Transverse colon (tissue), 4 donors: ENCODE results near the gene CMC2. TPM values are rescaled to one million over a fixed set of nuclear protein-coding genes. Genes with fewer than 3 reads are reported as not detected.

Experiments used
- DNase-seq: peaks from one replicate; pipeline ENCODE4 v3.0.0-alpha.2; 2019
- H3K27ac ChIP-seq, 4 donors: fragments of 200-600 bp; sonication (generic); 2 replicates each; pipeline ENCODE4 v1.5.1; 2016 to 2018; ENCODE audit warnings: inconsistent platforms in 4 of 4
- H3K27me3 ChIP-seq: fragments of 200-600 bp; sonication (generic); 2 replicates; pipeline ENCODE4 v1.5.1; 2017; ENCODE audit warnings: inconsistent platforms
- H3K36me3 ChIP-seq, 4 donors: fragments of 200-600 bp; sonication (generic); 2 replicates each; pipeline ENCODE4 v1.5.1; 2017 to 2019; ENCODE audit warnings: inconsistent platforms in 4 of 4
- H3K4me1 ChIP-seq, 4 donors: fragments of 200-600 bp; sonication (generic); 2 replicates each; pipeline ENCODE4 v1.5.1; 2017 to 2020; ENCODE audit warnings: inconsistent platforms in 4 of 4
- H3K4me3 ChIP-seq, 4 donors: fragments of 200-600 bp; sonication (generic); 1 replicate in 1 of 4; 2 replicates in 3 of 4; pipeline versions ENCODE4 v1.5.1 to v1.6.1; 2017 to 2019; ENCODE audit warnings: inconsistent platforms in 4 of 4
- H3K9me3 ChIP-seq, 2 donors: fragments of 200-600 bp; sonication (generic); 2 replicates each; pipeline ENCODE4 v1.5.1; 2017 to 2019; ENCODE audit warnings: inconsistent platforms in 2 of 2
- CTCF ChIP-seq, 5 experiments: fragments of 200-600 bp in 3 of 5; fragments of 450-650 bp in 2 of 5; sonication (generic) in 3 of 5; IDR thresholded peaks; 1 replicate in 2 of 5; 2 replicates in 3 of 5; pipeline ENCODE4 v1.5.1; 2016 to 2017; ENCODE audit warnings: antibody characterized with exemption in 5 of 5, inconsistent platforms in 3 of 5, mild to moderate bottlenecking in 2 of 5, moderate library complexity in 1 of 5
- EP300 ChIP-seq: sonication (generic); formaldehyde crosslinking; IDR thresholded peaks from one replicate; pipeline ENCODE4 v1.6.1; 2017; ENCODE audit warnings: antibody characterized with exemption, low read depth
- POLR2A ChIP-seq: fragments of 450-650 bp; IDR thresholded peaks from one replicate; pipeline ENCODE4 v1.6.1; 2016; ENCODE audit warnings: antibody characterized with exemption, mild to moderate bottlenecking, moderate library complexity
- POLR2AphosphoS5 ChIP-seq, 3 donors: sonication (generic); formaldehyde crosslinking; IDR thresholded peaks; one replicate each; pipeline ENCODE4 v1.6.1; 2016; ENCODE audit warnings: antibody characterized with exemption in 3 of 3
- WGBS, 2 donors: methylation state at CpG; one replicate each; pipeline ENCODE4 v1.1.5; 2018; ENCODE audit warnings: low coverage in 1 of 2; 5-methylcytosine and 5-hydroxymethylcytosine counted together
- in situ Hi-C, 4 donors: fragments of 200-750 bp; cut with MboI; loops; one replicate each; pipeline versions ENCODE4 v1.15.0 to v1.15.1; 2017; ENCODE audit warnings: low sequenced_read_pairs in 3 of 4, low pct_ligation_motif_present in 1 of 4, low pct_unique_long_range_greater_than_20kb in 1 of 4
- intact Hi-C: fragments of 100-400 bp; cut with DNase I; formaldehyde crosslinking; loops from one replicate; pipeline ENCODE4 v1.15.1; 2023; ENCODE audit warnings: low total_unique reads
- total RNA-seq, 4 donors: library from RNA; depleted of rRNA; stranded (reverse); fragments of >200 nt; gene quantifications; one replicate each; pipeline ENCODE4 v1.1.0, GENCODE V29; 2016

Gene CMC2
- total RNA-seq, 4 donors from 2014 or later = 2.8 to 42.9 (median 29.8) TPM

- DNase-seq = no peak
- no peaks in the 10 kb centered on the region for H3K36me3 ChIP-seq
- no peaks in the 10 kb centered on the region for H3K27me3 ChIP-seq
- 16 to 31% methylated on average over 12 to 18 of the region's 18 CpGs for WGBS, 2 donors
- TF ChIP-seq POLR2A (no peak), POLR2AphosphoS5 (IDR thresholded peaks at IDR 0.05) (no peak), EP300 (no peak), CTCF (IDR thresholded peaks at IDR 0.05) (no peak)
- no peaks in the 10 kb centered on the region for H3K9me3 ChIP-seq
- H3K4me1 ChIP-seq = peaks cover 4 to 29% (median 21%) of the 10 kb centered on the region in 4 donors
- peak overlapping the region; percentile 76 to 95 (median 86) for H3K4me3 ChIP-seq
- H3K27ac ChIP-seq = peak overlapping the region; percentile 96 to 100 (median 98)
- in situ Hi-C loops (loop anchor here in 1 of 4 donors (25.0 kb wide), 1 partner anchor 307 kb away; the partner anchor contains the start of gene GAN), intact Hi-C loops (loop anchor here (1.0 to 10.0 kb wide), 3 partner anchors 30 to 1241 kb away; partner anchors contain the start of genes ATMIN and GCSH)
Observed at GRCh38 chr16:81005610-81006161, 999 bp downstream of the CMC2 start.

- in situ Hi-C loops = loop anchor here in 1 of 4 donors (25.0 kb wide), 1 partner anchor 308 kb away; the partner anchor contains the start of gene GAN
- TF ChIP-seq EP300 (no peak), POLR2A (no peak), CTCF (IDR thresholded peaks at IDR 0.05) (peak; percentile 64 to 78 (median 72)), POLR2AphosphoS5 (IDR thresholded peaks at IDR 0.05) (no peak)
- WGBS, 2 donors = 42 to 53% methylated on average over 9 to 14 of the region's 14 CpGs
- Histone ChIP-seq H3K9me3 (no peaks in the 10 kb centered on the region), H3K27ac (peak overlapping the region; percentile 26 to 100 (median 97)), H3K36me3 (no peaks in the 10 kb centered on the region), H3K4me1 (peaks cover 4 to 29% (median 21%) of the 10 kb centered on the region in 4 donors), H3K27me3 (no peaks in the 10 kb centered on the region), H3K4me3 (peak overlapping the region in 1 of 4 donors; percentile 38)
- intact Hi-C loops = loop anchor here (10.0 kb wide), 2 partner anchors 90 to 1240 kb away; partner anchors contain the start of gene GCSH
- DNase-seq = no peak
Observed at GRCh38 chr16:81004646-81005353, 1.9 kb downstream of the CMC2 start.

GRCh38 chr16:81003610-81004460 is 2.9 kb downstream of the CMC2 start:
- peak overlapping the region; percentile 26 to 100 (median 97) for H3K27ac ChIP-seq
- 59 to 71% methylated on average over 10 to 11 of the region's 11 CpGs for WGBS, 2 donors
- intact Hi-C loops = loop anchor here (10.0 kb wide), 2 partner anchors 91 to 1239 kb away; partner anchors contain the start of gene GCSH
- in situ Hi-C loops = loop anchor here in 1 of 4 donors (25.0 kb wide), 1 partner anchor 308 kb away; the partner anchor contains the start of gene GAN
- H3K36me3 ChIP-seq = no peaks in the 10 kb centered on the region
- H3K4me1 ChIP-seq = peaks cover 4 to 29% (median 21%) of the 10 kb centered on the region in 4 donors
- H3K4me3 ChIP-seq = peak overlapping the region in 1 of 4 donors; percentile 38
- H3K9me3 ChIP-seq = no peaks in the 10 kb centered on the region
- no peaks in the 10 kb centered on the region for H3K27me3 ChIP-seq
- TF ChIP-seq POLR2AphosphoS5 (IDR thresholded peaks at IDR 0.05) (no peak), POLR2A (no peak), EP300 (no peak), CTCF (IDR thresholded peaks at IDR 0.05) (no peak)
- DNase-seq = no peak
